T-helper 1 cell (primary cell): ENCODE data around the gene USP34.
"Not testable (repeated sequence)": the region's sequence is repeated elsewhere in the genome, so short reads cannot be mapped to it uniquely, and the experiment has no call there.

Experiments used
- DNase-seq, 5 donors: peaks; one replicate each; pipeline ENCODE4 v3.0.0-alpha.2; 2012 to 2020

USP34 gene

GRCh38 chr2:61426267-61426897 lies 44.5 kb downstream of the USP34 start:
- peak; percentile 37 to 74 (median 55) for DNase-seq

GRCh38 chr2:61425605-61426155 lies 45.2 kb downstream of the USP34 start:
- DNase-seq, result no peak

- no peak for DNase-seq
Measured at GRCh38 chr2:61423714-61424113, 47.2 kb downstream of the USP34 start.

- DNase-seq, result peak in 1 of 5 donors; percentile 20
Measured at GRCh38 chr2:61421611-61422010, 49.3 kb downstream of the USP34 start.

- no peak for DNase-seq
Measured at GRCh38 chr2:61420991-61421544, 49.8 kb downstream of the USP34 start.

GRCh38 chr2:61419570-61419969 lies 51.3 kb downstream of the USP34 start:
- no peak for DNase-seq

GRCh38 chr2:61419129-61419528 lies 51.8 kb downstream of the USP34 start:
- DNase-seq, result peak in 1 of 5 donors; percentile 25

GRCh38 chr2:61416871-61417645 lies 53.8 kb downstream of the USP34 start:
- DNase-seq, result no peak

- no peak for DNase-seq
Measured at GRCh38 chr2:61415265-61415664, 55.6 kb downstream of the USP34 start.

- no peak for DNase-seq
Measured at GRCh38 chr2:61414674-61415073, 56.2 kb downstream of the USP34 start.

- DNase-seq, result no peak
Measured at GRCh38 chr2:61411109-61411508, 59.8 kb downstream of the USP34 start.

GRCh38 chr2:61410185-61410584 lies 60.7 kb downstream of the USP34 start:
- no peak for DNase-seq

- DNase-seq, result no peak
Measured at GRCh38 chr2:61405813-61406212, 65.1 kb downstream of the USP34 start.

- DNase-seq, result no peak
Measured at GRCh38 chr2:61404438-61404837, 66.4 kb downstream of the USP34 start.

- DNase-seq, result no peak
Measured at GRCh38 chr2:61398413-61398812, 72.5 kb downstream of the USP34 start.

- DNase-seq, result no peak
Measured at GRCh38 chr2:61396005-61396404, 74.9 kb downstream of the USP34 start.

GRCh38 chr2:61387588-61387987 lies 83.3 kb downstream of the USP34 start:
- DNase-seq, result not testable (repeated sequence)

- DNase-seq, result not testable (repeated sequence)
Measured at GRCh38 chr2:61380882-61381197, 90.0 kb downstream of the USP34 start.

- DNase-seq, result no peak
Measured at GRCh38 chr2:61380056-61380881, 90.6 kb downstream of the USP34 start.

GRCh38 chr2:61379521-61379920 lies 91.4 kb downstream of the USP34 start:
- DNase-seq, result no peak

- DNase-seq, result no peak
Measured at GRCh38 chr2:61378281-61378680, 92.6 kb downstream of the USP34 start.

GRCh38 chr2:61377046-61377445 lies 93.8 kb downstream of the USP34 start:
- no peak for DNase-seq

GRCh38 chr2:61376211-61376610 lies 94.7 kb downstream of the USP34 start:
- DNase-seq, result no peak
